ENCODE measurements around the gene KLC3.

The KLC3 gene

DNA sequence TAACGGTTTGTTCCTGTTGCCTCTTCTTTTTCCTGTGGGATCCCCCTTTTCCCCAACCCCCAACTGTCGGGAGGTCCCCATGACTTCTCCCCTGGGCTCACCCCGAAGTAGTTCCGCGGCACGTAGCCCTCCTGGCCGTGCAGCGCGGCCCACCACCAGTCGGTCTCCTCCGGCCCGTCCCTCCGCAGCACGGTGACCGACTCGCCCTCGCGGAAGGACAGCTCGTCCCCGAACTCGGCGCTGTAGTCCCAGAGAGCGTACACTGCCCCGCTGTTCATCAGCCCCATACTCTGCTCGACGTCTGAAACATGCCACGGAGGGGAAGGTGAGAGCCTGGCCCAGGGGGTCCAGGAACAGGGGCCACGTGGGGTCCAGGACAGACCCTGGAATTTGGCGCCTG lies 41.9 kb downstream of the KLC3 start:
- Histone ChIP-seq H3K4me1 (ENCODE audit: insufficient read depth, low read length, poor library complexity, severe bottlenecking) (no peaks in the 10 kb centered on the region), H3K27me3 (ENCODE audit: insufficient read depth, low read length, poor library complexity, severe bottlenecking) (no peaks in the 10 kb centered on the region), H3K79me2 (ENCODE audit: insufficient read depth, low read length) (no peaks in the 10 kb centered on the region), H2AFZ (ENCODE audit: low read length) (no peak overlapping the region), H3K36me3 (ENCODE audit: insufficient read depth, low read length) (no peaks in the 10 kb centered on the region), H3K9me2 (replicated peaks; ENCODE audit: low read depth, low read length) (no peaks in the 10 kb centered on the region), H3K9me3 (ENCODE audit: insufficient read depth, low read depth, low read length) (no peaks in the 10 kb centered on the region), H3K9ac (ENCODE audit: low read depth, low read length, poor library complexity, severe bottlenecking) (no peak overlapping the region), H3F3A (ENCODE audit: low read depth) (no peaks in the 10 kb centered on the region), H3K4me2 (ENCODE audit: low read depth, low read length, poor library complexity, severe bottlenecking) (no peak overlapping the region), H4K20me1 (ENCODE audit: insufficient read depth, low read length, poor library complexity, severe bottlenecking) (no peaks in the 10 kb centered on the region), H3K4me3 (ENCODE audit: low read length, poor library complexity, severe bottlenecking) (no peak overlapping the region)
- TF ChIP-seq EZH2phosphoT487 (IDR thresholded peaks at IDR 0.05; ENCODE audit: borderline replicate concordance), result no peak
- TF ChIP-seq, protein P1, sequence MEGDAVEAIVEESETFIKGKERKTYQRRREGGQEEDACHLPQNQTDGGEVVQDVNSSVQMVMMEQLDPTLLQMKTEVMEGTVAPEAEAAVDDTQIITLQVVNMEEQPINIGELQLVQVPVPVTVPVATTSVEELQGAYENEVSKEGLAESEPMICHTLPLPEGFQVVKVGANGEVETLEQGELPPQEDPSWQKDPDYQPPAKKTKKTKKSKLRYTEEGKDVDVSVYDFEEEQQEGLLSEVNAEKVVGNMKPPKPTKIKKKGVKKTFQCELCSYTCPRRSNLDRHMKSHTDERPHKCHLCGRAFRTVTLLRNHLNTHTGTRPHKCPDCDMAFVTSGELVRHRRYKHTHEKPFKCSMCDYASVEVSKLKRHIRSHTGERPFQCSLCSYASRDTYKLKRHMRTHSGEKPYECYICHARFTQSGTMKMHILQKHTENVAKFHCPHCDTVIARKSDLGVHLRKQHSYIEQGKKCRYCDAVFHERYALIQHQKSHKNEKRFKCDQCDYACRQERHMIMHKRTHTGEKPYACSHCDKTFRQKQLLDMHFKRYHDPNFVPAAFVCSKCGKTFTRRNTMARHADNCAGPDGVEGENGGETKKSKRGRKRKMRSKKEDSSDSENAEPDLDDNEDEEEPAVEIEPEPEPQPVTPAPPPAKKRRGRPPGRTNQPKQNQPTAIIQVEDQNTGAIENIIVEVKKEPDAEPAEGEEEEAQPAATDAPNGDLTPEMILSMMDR (conservative IDR thresholded peaks at IDR 0.05; ENCODE audit: low read length), result no peak

GRCh38 chr19:45385392-45386221 lies 45.1 kb downstream of the KLC3 start:
- no peaks in the 10 kb centered on the region for H3K9me2 ChIP-seq (replicated peaks; ENCODE audit: low read depth, low read length)
- no peaks in the 10 kb centered on the region for H3K4me1 ChIP-seq (ENCODE audit: insufficient read depth, low read length, poor library complexity, severe bottlenecking)
- H2AFZ ChIP-seq (ENCODE audit: low read length), result no peak overlapping the region
- TF ChIP-seq, protein P1 (conservative IDR thresholded peaks at IDR 0.05; ENCODE audit: low read length), result no peak
- no peak for TF ChIP-seq EZH2phosphoT487 (IDR thresholded peaks at IDR 0.05; ENCODE audit: borderline replicate concordance)
- H3K36me3 ChIP-seq (ENCODE audit: insufficient read depth, low read length), result no peaks in the 10 kb centered on the region
- H3K79me2 ChIP-seq (ENCODE audit: insufficient read depth, low read length), result no peaks in the 10 kb centered on the region
- H3K4me3 ChIP-seq (ENCODE audit: low read length, poor library complexity, severe bottlenecking), result no peak overlapping the region
- no peaks in the 10 kb centered on the region for H4K20me1 ChIP-seq (ENCODE audit: insufficient read depth, low read length, poor library complexity, severe bottlenecking)
- no peaks in the 10 kb centered on the region for H3K27me3 ChIP-seq (ENCODE audit: insufficient read depth, low read length, poor library complexity, severe bottlenecking)
- no peaks in the 10 kb centered on the region for H3K9me3 ChIP-seq (ENCODE audit: insufficient read depth, low read depth, low read length)
- no peak overlapping the region for H3K4me2 ChIP-seq (ENCODE audit: low read depth, low read length, poor library complexity, severe bottlenecking)
- no peaks in the 10 kb centered on the region for H3F3A ChIP-seq (ENCODE audit: low read depth)
- H3K9ac ChIP-seq (ENCODE audit: low read depth, low read length, poor library complexity, severe bottlenecking), result no peak overlapping the region

- Histone ChIP-seq H3K4me1 (ENCODE audit: insufficient read depth, low read length, poor library complexity, severe bottlenecking) (no peaks in the 10 kb centered on the region), H3K79me2 (ENCODE audit: insufficient read depth, low read length) (no peaks in the 10 kb centered on the region), H3K27me3 (ENCODE audit: insufficient read depth, low read length, poor library complexity, severe bottlenecking) (no peaks in the 10 kb centered on the region), H4K20me1 (ENCODE audit: insufficient read depth, low read length, poor library complexity, severe bottlenecking) (no peaks in the 10 kb centered on the region), H2AFZ (ENCODE audit: low read length) (peak overlapping the region; percentile 56; the same call in 1 of the 2 replicates), H3F3A (ENCODE audit: low read depth) (no peaks in the 10 kb centered on the region), H3K9me2 (replicated peaks; ENCODE audit: low read depth, low read length) (no peaks in the 10 kb centered on the region), H3K36me3 (ENCODE audit: insufficient read depth, low read length) (no peaks in the 10 kb centered on the region), H3K4me2 (ENCODE audit: low read depth, low read length, poor library complexity, severe bottlenecking) (no peak overlapping the region), H3K4me3 (ENCODE audit: low read length, poor library complexity, severe bottlenecking) (no peak overlapping the region), H3K9me3 (ENCODE audit: insufficient read depth, low read depth, low read length) (no peaks in the 10 kb centered on the region), H3K9ac (ENCODE audit: low read depth, low read length, poor library complexity, severe bottlenecking) (no peak overlapping the region)
- TF ChIP-seq, protein P1 (conservative IDR thresholded peaks at IDR 0.05; ENCODE audit: low read length), result no peak
- no peak for TF ChIP-seq EZH2phosphoT487 (IDR thresholded peaks at IDR 0.05; ENCODE audit: borderline replicate concordance)
Observed at GRCh38 chr19:45391346-45391745, 50.8 kb downstream of the KLC3 start.

Measured in Loucy (cell line).